ENCODE data around the gene JAKMIP1. TPM values are rescaled to one million over a fixed set of nuclear protein-coding genes. Genes with fewer than 3 reads are reported as not detected.

Gene JAKMIP1
- total and polyA plus RNA-seq, 2 of the 13 experiments (the other 11 are each of a cell fraction or from before 2014, with no cell fraction given), result not detected

DNA sequence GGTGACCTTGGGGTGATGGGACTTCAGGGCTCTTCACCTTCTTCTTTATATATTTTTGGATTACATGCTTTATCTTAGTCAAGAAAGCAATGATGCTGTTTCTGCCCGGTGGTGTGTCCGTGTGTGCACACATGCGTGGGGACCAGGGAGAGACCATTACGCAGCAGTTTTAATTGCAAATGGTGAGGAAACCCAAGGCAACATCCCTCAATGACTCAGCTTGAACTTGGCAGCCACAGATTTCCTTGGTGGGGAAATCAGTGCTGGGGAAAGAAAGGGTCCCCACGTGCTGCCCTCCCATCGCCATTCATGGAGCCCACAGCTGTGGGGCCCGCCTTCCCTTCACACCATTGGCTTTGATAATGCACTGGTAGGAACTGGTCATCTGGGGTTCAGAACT is 136.0 kb downstream of the JAKMIP1 start:
- ChIA-PET POLR2A (no interaction called here), CTCF (ENCODE audit: low intra/inter-chr PET ratio, low total read pairs) (no interaction called here)
- WGBS (ENCODE audit: low lambda C conversion rate), result 33% methylated on average over 7 of the region's 7 CpGs
- no peak for ATAC-seq
- FAIRE-seq, result no peak
- Histone ChIP-seq H3K9ac (ENCODE audit: insufficient read depth, low read depth, low read length) (no peak overlapping the region), H3K4me1 (ENCODE audit: insufficient read depth, low read length) (no peaks in the 10 kb centered on the region), H3K4me3 (replicated peaks in 1 of 3; ENCODE audit: insufficient read depth in 1 of 3, low read depth in 2 of 3, low read length in 3 of 3) (no peak overlapping the region), H3K27ac (ENCODE audit: extremely low read length, insufficient read depth, low read length) (no peak overlapping the region), H3K4me2 (ENCODE audit: low read depth, low read length) (no peak overlapping the region), H4K20me1 (ENCODE audit: insufficient read depth, low read length) (no peaks in the 10 kb centered on the region), H3K36me3 (replicated peaks in 1 of 2; ENCODE audit: control insufficient read depth in 1 of 2, insufficient read depth in 2 of 2, low read length in 2 of 2) (no peaks in the 10 kb centered on the region), H2AFZ (ENCODE audit: low read length) (no peak overlapping the region), H3K27me3 (ENCODE audit: control insufficient read depth in 1 of 2, insufficient read depth in 2 of 2, low read length in 2 of 2) (peaks cover 0 to 19% of the 10 kb centered on the region in 2 experiments; a peak in 3 of 5 replicates), H3K9me3 (ENCODE audit: low read length) (peaks cover 19% of the 10 kb centered on the region), H3K79me2 (ENCODE audit: insufficient read depth, low read length) (no peaks in the 10 kb centered on the region)
- no peak for DNase-seq (ENCODE audit: low spot score)
- in situ Hi-C loops (cut with HindIII; ENCODE audit: extremely low pct_ligation_motif_present, low pct_unique_long_range_greater_than_20kb), result no loop called here
- intact Hi-C loops (cut with micrococcal nuclease; ENCODE audit: unreplicated experiment), result no loop called here
- BruUV-seq (replicated peaks), result no TSS peak
- no peak for TF ChIP-seq HHEX (CRISPR knock-in tag; IDR thresholded peaks at IDR 0.05)
- TF ChIP-seq FOXP1 (IDR thresholded peaks at IDR 0.05), result no peak
- TF ChIP-seq FOXP1 (CRISPR knock-in tag; IDR thresholded peaks at IDR 0.05), result no peak
- TF ChIP-seq ZNF720 (CRISPR knock-in tag; IDR thresholded peaks at IDR 0.05), result no peak
- TF ChIP-seq ZNF256 (CRISPR knock-in tag; conservative IDR thresholded peaks at IDR 0.05), result no peak
- no peak for TF ChIP-seq CREM (IDR thresholded peaks at IDR 0.05)
- TF ChIP-seq CREM (CRISPR knock-in tag; IDR thresholded peaks at IDR 0.05), result no peak
- TF ChIP-seq SALL1 (CRISPR knock-in tag; IDR thresholded peaks at IDR 0.05), result no peak
- no peak for TF ChIP-seq IKZF1 (IDR thresholded peaks at IDR 0.05)
- TF ChIP-seq BCL6 (CRISPR knock-in tag; IDR thresholded peaks at IDR 0.05), result no peak
- no peak for TF ChIP-seq ZNF75D (CRISPR knock-in tag; IDR thresholded peaks at IDR 0.05; ENCODE audit: borderline replicate concordance)
- TF ChIP-seq, protein P1, sequence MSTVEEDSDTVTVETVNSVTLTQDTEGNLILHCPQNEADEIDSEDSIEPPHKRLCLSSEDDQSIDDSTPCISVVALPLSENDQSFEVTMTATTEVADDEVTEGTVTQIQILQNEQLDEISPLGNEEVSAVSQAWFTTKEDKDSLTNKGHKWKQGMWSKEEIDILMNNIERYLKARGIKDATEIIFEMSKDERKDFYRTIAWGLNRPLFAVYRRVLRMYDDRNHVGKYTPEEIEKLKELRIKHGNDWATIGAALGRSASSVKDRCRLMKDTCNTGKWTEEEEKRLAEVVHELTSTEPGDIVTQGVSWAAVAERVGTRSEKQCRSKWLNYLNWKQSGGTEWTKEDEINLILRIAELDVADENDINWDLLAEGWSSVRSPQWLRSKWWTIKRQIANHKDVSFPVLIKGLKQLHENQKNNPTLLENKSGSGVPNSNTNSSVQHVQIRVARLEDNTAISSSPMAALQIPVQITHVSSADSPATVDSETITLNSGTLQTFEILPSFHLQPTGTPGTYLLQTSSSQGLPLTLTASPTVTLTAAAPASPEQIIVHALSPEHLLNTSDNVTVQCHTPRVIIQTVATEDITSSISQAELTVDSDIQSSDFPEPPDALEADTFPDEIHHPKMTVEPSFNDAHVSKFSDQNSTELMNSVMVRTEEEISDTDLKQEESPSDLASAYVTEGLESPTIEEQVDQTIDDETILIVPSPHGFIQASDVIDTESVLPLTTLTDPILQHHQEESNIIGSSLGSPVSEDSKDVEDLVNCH (CRISPR knock-in tag; IDR thresholded peaks at IDR 0.05), result no peak
- TF ChIP-seq NFRKB (IDR thresholded peaks at IDR 0.05), result no peak
- TF ChIP-seq, protein P2, sequence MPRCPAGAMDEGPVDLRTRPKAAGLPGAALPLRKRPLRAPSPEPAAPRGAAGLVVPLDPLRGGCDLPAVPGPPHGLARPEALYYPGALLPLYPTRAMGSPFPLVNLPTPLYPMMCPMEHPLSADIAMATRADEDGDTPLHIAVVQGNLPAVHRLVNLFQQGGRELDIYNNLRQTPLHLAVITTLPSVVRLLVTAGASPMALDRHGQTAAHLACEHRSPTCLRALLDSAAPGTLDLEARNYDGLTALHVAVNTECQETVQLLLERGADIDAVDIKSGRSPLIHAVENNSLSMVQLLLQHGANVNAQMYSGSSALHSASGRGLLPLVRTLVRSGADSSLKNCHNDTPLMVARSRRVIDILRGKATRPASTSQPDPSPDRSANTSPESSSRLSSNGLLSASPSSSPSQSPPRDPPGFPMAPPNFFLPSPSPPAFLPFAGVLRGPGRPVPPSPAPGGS (CRISPR knock-in tag; IDR thresholded peaks at IDR 0.05), result no peak
- no peak for TF ChIP-seq RFX5 (IDR thresholded peaks at IDR 0.05; ENCODE audit: low read depth, low read length)
- TF ChIP-seq, protein P3, sequence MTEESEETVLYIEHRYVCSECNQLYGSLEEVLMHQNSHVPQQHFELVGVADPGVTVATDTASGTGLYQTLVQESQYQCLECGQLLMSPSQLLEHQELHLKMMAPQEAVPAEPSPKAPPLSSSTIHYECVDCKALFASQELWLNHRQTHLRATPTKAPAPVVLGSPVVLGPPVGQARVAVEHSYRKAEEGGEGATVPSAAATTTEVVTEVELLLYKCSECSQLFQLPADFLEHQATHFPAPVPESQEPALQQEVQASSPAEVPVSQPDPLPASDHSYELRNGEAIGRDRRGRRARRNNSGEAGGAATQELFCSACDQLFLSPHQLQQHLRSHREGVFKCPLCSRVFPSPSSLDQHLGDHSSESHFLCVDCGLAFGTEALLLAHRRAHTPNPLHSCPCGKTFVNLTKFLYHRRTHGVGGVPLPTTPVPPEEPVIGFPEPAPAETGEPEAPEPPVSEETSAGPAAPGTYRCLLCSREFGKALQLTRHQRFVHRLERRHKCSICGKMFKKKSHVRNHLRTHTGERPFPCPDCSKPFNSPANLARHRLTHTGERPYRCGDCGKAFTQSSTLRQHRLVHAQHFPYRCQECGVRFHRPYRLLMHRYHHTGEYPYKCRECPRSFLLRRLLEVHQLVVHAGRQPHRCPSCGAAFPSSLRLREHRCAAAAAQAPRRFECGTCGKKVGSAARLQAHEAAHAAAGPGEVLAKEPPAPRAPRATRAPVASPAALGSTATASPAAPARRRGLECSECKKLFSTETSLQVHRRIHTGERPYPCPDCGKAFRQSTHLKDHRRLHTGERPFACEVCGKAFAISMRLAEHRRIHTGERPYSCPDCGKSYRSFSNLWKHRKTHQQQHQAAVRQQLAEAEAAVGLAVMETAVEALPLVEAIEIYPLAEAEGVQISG (CRISPR knock-in tag; IDR thresholded peaks at IDR 0.05), result no peak
- no peak for TF ChIP-seq RFX3 (CRISPR knock-in tag; IDR thresholded peaks at IDR 0.05)
- TF ChIP-seq, protein P4, sequence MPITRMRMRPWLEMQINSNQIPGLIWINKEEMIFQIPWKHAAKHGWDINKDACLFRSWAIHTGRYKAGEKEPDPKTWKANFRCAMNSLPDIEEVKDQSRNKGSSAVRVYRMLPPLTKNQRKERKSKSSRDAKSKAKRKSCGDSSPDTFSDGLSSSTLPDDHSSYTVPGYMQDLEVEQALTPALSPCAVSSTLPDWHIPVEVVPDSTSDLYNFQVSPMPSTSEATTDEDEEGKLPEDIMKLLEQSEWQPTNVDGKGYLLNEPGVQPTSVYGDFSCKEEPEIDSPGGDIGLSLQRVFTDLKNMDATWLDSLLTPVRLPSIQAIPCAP (CRISPR knock-in tag; IDR thresholded peaks at IDR 0.05; ENCODE audit: low read depth), result no peak
